Measurements from ENCODE around the gene PTPRA. TPM values are rescaled to one million over a fixed set of nuclear protein-coding genes. Genes with fewer than 3 reads are reported as not detected.

Gene PTPRA
- total and polyA plus RNA-seq, 2 of the 13 experiments (the other 11 are each of a cell fraction or from before 2014, with no cell fraction given): 47.2 to 127 TPM

- TF ChIP-seq PITX1 (CRISPR knock-in tag; IDR thresholded peaks at IDR 0.05) (peak; percentile 26; the same call in 1 of the 2 replicates), ZNF343 (CRISPR knock-in tag; IDR thresholded peaks at IDR 0.05) (0 out of 2 replicates have a peak, but pooled peaks have one; percentile 41), ATRX (CRISPR knock-in tag; IDR thresholded peaks at IDR 0.05; ENCODE audit: borderline replicate concordance) (no peak), ZC3H4 (CRISPR knock-in tag; IDR thresholded peaks at IDR 0.05; ENCODE audit: borderline replicate concordance) (no peak), XRCC5 (optimal IDR thresholded peaks at IDR 0.05; ENCODE audit: low read length) (peak; percentile 48), ZNF296 (CRISPR knock-in tag; conservative IDR thresholded peaks at IDR 0.05) (0 out of 2 replicates have a peak, but pooled peaks have one; percentile 25), JUN (CRISPR knock-in tag; IDR thresholded peaks at IDR 0.05) (0 out of 2 replicates have a peak, but pooled peaks have one; percentile 22), PRDM10 (CRISPR knock-in tag; IDR thresholded peaks at IDR 0.05; ENCODE audit: low read depth) (0 out of 2 replicates have a peak, but pooled peaks have one; percentile 45), HNF4A (CRISPR knock-in tag; IDR thresholded peaks at IDR 0.05) (peak; percentile 73), ZFX (CRISPR knock-in tag; IDR thresholded peaks at IDR 0.05; ENCODE audit: low read depth) (peak; percentile 37; the same call in 1 of the 2 replicates), AGO2 (optimal IDR thresholded peaks at IDR 0.05; ENCODE audit: low read depth, low read length) (peak; percentile 64), NPAS2 (CRISPR knock-in tag; IDR thresholded peaks at IDR 0.05; ENCODE audit: borderline replicate concordance) (no peak), PATZ1 (CRISPR knock-in tag; IDR thresholded peaks at IDR 0.05) (peak; percentile 66), PAXIP1 (CRISPR knock-in tag; conservative IDR thresholded peaks at IDR 0.05) (0 out of 2 replicates have a peak, but pooled peaks have one; percentile 40), ZSCAN29 (CRISPR knock-in tag; conservative IDR thresholded peaks at IDR 0.05) (no peak), DMTF1 (CRISPR knock-in tag; IDR thresholded peaks at IDR 0.05) (no peak), KMT2A (CRISPR knock-in tag; IDR thresholded peaks at IDR 0.05) (0 out of 2 replicates have a peak, but pooled peaks have one; percentile 23), SMC3 (IDR thresholded peaks at IDR 0.05; ENCODE audit: low read length) (no peak), GATAD2A (CRISPR knock-in tag; IDR thresholded peaks at IDR 0.05) (peak; percentile 37; the same call in 1 of the 2 replicates)
Observed at GRCh38 chr20:2835331-2835796, 37.9 kb upstream of the PTPRA start (continued).
